ENCODE data around the gene ARRDC4.

ARRDC4 gene

GRCh38 chr15:98009169-98009568 lies 48.7 kb downstream of the ARRDC4 start:
- Histone ChIP-seq H3K4me1 (ENCODE audit: control insufficient read depth, insufficient read depth, low read length) (no peaks in the 10 kb centered on the region), H3K36me3 (ENCODE audit: control insufficient read depth in 2 of 2, insufficient read depth in 1 of 2, low read length in 2 of 2) (no peaks in the 10 kb centered on the region), H3K4me3 (ENCODE audit: low read depth, low read length) (no peak overlapping the region), H3K27ac (ENCODE audit: extremely low read depth, low read depth, low read length) (no peak overlapping the region), H3K9me3 (ENCODE audit: control insufficient read depth, insufficient read depth, low read depth, low read length) (no peaks in the 10 kb centered on the region)
- POLR2A ChIA-PET, result no interaction called here
- TF ChIP-seq ZNF148 (tag by site-specific recombination; IDR thresholded peaks at IDR 0.05; ENCODE audit: borderline replicate concordance) (no peak), ZBTB11 (tag by site-specific recombination; conservative IDR thresholded peaks at IDR 0.05; ENCODE audit: low read depth) (no peak), ZNF660 (tag by site-specific recombination; IDR thresholded peaks at IDR 0.05) (no peak), PATZ1 (tag by site-specific recombination; IDR thresholded peaks at IDR 0.05) (no peak), ZNF529 (tag by site-specific recombination; IDR thresholded peaks at IDR 0.05; ENCODE audit: insufficient replicate concordance) (no peak), AEBP2 (tag by site-specific recombination; IDR thresholded peaks at IDR 0.05; ENCODE audit: borderline replicate concordance) (no peak), ZNF16 (tag by site-specific recombination; IDR thresholded peaks at IDR 0.05; ENCODE audit: low read depth) (no peak), ZBTB26 (tag by site-specific recombination; optimal IDR thresholded peaks at IDR 0.05) (no peak), ZEB2 (tag by site-specific recombination; IDR thresholded peaks at IDR 0.05) (no peak)
- CTCF ChIA-PET, result no interaction called here

GRCh38 chr15:98009971-98010370 lies 49.5 kb downstream of the ARRDC4 start:
- Histone ChIP-seq H3K36me3 (ENCODE audit: control insufficient read depth in 2 of 2, insufficient read depth in 1 of 2, low read length in 2 of 2) (no peaks in the 10 kb centered on the region), H3K9me3 (ENCODE audit: control insufficient read depth, insufficient read depth, low read depth, low read length) (no peaks in the 10 kb centered on the region), H3K27ac (ENCODE audit: extremely low read depth, low read depth, low read length) (no peak overlapping the region), H3K4me1 (ENCODE audit: control insufficient read depth, insufficient read depth, low read length) (no peaks in the 10 kb centered on the region), H3K4me3 (ENCODE audit: low read depth, low read length) (no peak overlapping the region)
- CTCF ChIA-PET, result no interaction called here
- POLR2A ChIA-PET, result no interaction called here
- no peak for TF ChIP-seq TCF7L2 (IDR thresholded peaks at IDR 0.05; ENCODE audit: borderline replicate concordance, low read depth, low read length)
- TF ChIP-seq ZNF501 (tag by site-specific recombination; IDR thresholded peaks at IDR 0.05), result no peak
- TF ChIP-seq ZNF518A (tag by site-specific recombination; conservative IDR thresholded peaks at IDR 0.05; ENCODE audit: low read depth), result no peak
- no peak for TF ChIP-seq ZSCAN4 (tag by site-specific recombination; IDR thresholded peaks at IDR 0.05)
- TF ChIP-seq ZNF623 (tag by site-specific recombination; IDR thresholded peaks at IDR 0.05), result no peak
- no peak for TF ChIP-seq ZNF670 (tag by site-specific recombination; IDR thresholded peaks at IDR 0.05; ENCODE audit: low read depth)
- no peak for TF ChIP-seq ZNF350 (tag by site-specific recombination; IDR thresholded peaks at IDR 0.05)
- TF ChIP-seq ZNF302 (tag by site-specific recombination; IDR thresholded peaks at IDR 0.05; ENCODE audit: low read depth), result no peak
